ENCODE data around the gene UBE2H. TPM values are rescaled to one million over a fixed set of nuclear protein-coding genes. Genes with fewer than 3 reads are reported as not detected.

The UBE2H gene
- total and polyA plus RNA-seq, 10 of the 15 experiments (the other 5 are each of a cell fraction or from before 2014, with no cell fraction given), result 15.6 to 75.5 (median 32.8) TPM

DNA sequence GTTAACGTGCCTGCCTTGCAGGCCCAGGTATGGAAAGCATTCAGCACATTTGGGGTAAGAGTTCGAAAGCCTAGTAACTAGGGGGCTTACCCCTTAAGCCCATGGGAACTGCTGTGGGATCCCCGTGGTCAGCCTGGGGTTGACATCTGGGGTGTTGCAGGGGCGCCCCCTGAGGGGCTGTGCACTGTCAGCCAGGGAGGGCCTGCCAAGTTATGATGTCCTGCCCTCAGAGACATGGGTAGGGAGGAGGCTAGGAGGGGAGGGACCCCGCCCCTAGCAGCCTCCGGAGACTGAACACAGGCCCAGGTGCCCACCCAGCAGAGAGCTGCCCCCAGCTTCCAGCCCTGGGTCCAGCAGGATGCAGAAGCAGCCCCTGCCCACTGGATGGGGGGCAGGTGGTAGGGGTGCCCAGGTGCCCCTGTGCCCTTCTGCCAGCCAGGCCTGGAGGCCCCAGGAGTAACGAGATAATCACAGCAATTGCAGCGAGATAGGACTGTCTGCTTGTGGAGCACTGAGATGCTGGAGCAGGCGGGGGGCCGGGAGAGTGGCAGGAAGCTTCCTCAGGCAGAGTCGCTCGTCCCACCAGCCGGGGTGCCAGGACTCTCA is 153.3 kb downstream of the UBE2H start (continued):
- TF ChIP-seq, protein P1, sequence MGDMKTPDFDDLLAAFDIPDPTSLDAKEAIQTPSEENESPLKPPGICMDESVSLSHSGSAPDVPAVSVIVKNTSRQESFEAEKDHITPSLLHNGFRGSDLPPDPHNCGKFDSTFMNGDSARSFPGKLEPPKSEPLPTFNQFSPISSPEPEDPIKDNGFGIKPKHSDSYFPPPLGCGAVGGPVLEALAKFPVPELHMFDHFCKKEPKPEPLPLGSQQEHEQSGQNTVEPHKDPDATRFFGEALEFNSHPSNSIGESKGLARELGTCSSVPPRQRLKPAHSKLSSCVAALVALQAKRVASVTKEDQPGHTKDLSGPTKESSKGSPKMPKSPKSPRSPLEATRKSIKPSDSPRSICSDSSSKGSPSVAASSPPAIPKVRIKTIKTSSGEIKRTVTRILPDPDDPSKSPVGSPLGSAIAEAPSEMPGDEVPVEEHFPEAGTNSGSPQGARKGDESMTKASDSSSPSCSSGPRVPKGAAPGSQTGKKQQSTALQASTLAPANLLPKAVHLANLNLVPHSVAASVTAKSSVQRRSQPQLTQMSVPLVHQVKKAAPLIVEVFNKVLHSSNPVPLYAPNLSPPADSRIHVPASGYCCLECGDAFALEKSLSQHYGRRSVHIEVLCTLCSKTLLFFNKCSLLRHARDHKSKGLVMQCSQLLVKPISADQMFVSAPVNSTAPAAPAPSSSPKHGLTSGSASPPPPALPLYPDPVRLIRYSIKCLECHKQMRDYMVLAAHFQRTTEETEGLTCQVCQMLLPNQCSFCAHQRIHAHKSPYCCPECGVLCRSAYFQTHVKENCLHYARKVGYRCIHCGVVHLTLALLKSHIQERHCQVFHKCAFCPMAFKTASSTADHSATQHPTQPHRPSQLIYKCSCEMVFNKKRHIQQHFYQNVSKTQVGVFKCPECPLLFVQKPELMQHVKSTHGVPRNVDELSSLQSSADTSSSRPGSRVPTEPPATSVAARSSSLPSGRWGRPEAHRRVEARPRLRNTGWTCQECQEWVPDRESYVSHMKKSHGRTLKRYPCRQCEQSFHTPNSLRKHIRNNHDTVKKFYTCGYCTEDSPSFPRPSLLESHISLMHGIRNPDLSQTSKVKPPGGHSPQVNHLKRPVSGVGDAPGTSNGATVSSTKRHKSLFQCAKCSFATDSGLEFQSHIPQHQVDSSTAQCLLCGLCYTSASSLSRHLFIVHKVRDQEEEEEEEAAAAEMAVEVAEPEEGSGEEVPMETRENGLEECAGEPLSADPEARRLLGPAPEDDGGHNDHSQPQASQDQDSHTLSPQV (IDR thresholded peaks at IDR 0.05), result no peak
- TF ChIP-seq, protein P2, sequence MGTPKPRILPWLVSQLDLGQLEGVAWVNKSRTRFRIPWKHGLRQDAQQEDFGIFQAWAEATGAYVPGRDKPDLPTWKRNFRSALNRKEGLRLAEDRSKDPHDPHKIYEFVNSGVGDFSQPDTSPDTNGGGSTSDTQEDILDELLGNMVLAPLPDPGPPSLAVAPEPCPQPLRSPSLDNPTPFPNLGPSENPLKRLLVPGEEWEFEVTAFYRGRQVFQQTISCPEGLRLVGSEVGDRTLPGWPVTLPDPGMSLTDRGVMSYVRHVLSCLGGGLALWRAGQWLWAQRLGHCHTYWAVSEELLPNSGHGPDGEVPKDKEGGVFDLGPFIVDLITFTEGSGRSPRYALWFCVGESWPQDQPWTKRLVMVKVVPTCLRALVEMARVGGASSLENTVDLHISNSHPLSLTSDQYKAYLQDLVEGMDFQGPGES (IDR thresholded peaks at IDR 0.05), result no peak
- TF ChIP-seq SMC3 (IDR thresholded peaks at IDR 0.05; ENCODE audit: borderline replicate concordance, low read length), result no peak
- no peak for TF ChIP-seq POLR2AphosphoS2 (IDR thresholded peaks at IDR 0.05; ENCODE audit: low read depth, low read length)

GRCh38 chr7:129798616-129799349 is 154.0 kb downstream of the UBE2H start:
- ChIA-PET CTCF (no interaction called here), SMC1A (ENCODE audit: uncharacterized antibody, unreplicated experiment) (no interaction called here), POLR2A (no interaction called here), RAD21 (ENCODE audit: unreplicated experiment) (no interaction called here)
- Histone ChIP-seq H3K4me2 (ENCODE audit: control insufficient read depth, insufficient read depth) (no peak overlapping the region), H4K20me1 (ENCODE audit: control insufficient read depth, insufficient read depth) (no peaks in the 10 kb centered on the region), H3K4me1 (ENCODE audit: control insufficient read depth, insufficient read depth, low read length) (no peaks in the 10 kb centered on the region), H3K9me3 (replicated peaks; ENCODE audit: control insufficient read depth, insufficient read depth, low read length) (no peaks in the 10 kb centered on the region), H3K4me3 (no peak overlapping the region), H3K36me3 (ENCODE audit: control insufficient read depth in 2 of 2, insufficient read depth in 2 of 2, low read length in 1 of 2) (no peaks in the 10 kb centered on the region), H3K79me2 (ENCODE audit: control insufficient read depth, insufficient read depth, low read length) (no peaks in the 10 kb centered on the region), H3K27ac (ENCODE audit: control insufficient read depth, insufficient read depth) (no peak overlapping the region), H3K27me3 (replicated peaks in 1 of 2; ENCODE audit: control insufficient read depth in 2 of 2, insufficient read depth in 2 of 2, low read length in 1 of 2) (no peaks in the 10 kb centered on the region; a peak in 3 of 4 replicates), H3K9ac (ENCODE audit: control insufficient read depth, insufficient read depth, low read length) (no peak overlapping the region), H2AFZ (ENCODE audit: control insufficient read depth, low read depth, low read length) (no peak overlapping the region)
- in situ Hi-C loops (cut with MboI) (no loop called here), intact Hi-C loops (cut with micrococcal nuclease; ENCODE audit: unreplicated experiment) (no loop called here)
- WGBS (ENCODE audit: insufficient coverage, insufficient replicate concordance, low lambda C conversion rate, missing lambda C conversion rate), result 52% methylated on average over 16 of the region's 16 CpGs
- no peak for ATAC-seq
- TF ChIP-seq RBBP5 (conservative IDR thresholded peaks at IDR 0.05) (no peak), RB1 (IDR thresholded peaks at IDR 0.05; ENCODE audit: borderline replicate concordance) (no peak), BRCA1 (IDR thresholded peaks at IDR 0.05; ENCODE audit: low read depth, low read length) (no peak), IRF4 (IDR thresholded peaks at IDR 0.05; ENCODE audit: low read depth, low read length) (no peak)
- FAIRE-seq, result no peak
- no peak for DNase-seq (ENCODE audit: low read depth, low spot score)
- BruUV-seq (replicated peaks), result no TSS peak

Data from GM12878 (cell line).